Limb (tissue), 2 donors: ENCODE results near the gene NAALADL2.
"Not testable (repeated sequence)": the region's sequence is repeated elsewhere in the genome, so short reads cannot be mapped to it uniquely, and the experiment has no call there.

Experiments
- DNase-seq, 2 donors: peaks; one replicate each; pipeline ENCODE4 v3.0.0-alpha.2; 2016; ENCODE audit errors: extremely low spot score in 2 of 2

Gene NAALADL2

GRCh38 chr3:175349168-175349567, 490.0 kb downstream of the NAALADL2 start:
- DNase-seq, result no peak

- DNase-seq, result no peak
Observed at GRCh38 chr3:175355801-175356335, 496.7 kb downstream of the NAALADL2 start.

GRCh38 chr3:175356899-175357324, 497.8 kb downstream of the NAALADL2 start:
- DNase-seq, result no peak

- DNase-seq, result no peak
Observed at GRCh38 chr3:175357758-175358157, 498.6 kb downstream of the NAALADL2 start.

GRCh38 chr3:175358935-175359334, 499.8 kb downstream of the NAALADL2 start:
- DNase-seq, result no peak

- DNase-seq, result not testable (repeated sequence)
Observed at GRCh38 chr3:175370426-175370825, 511.3 kb downstream of the NAALADL2 start.

- DNase-seq, result not testable (repeated sequence)
Observed at GRCh38 chr3:175371187-175371586, 512.1 kb downstream of the NAALADL2 start.

- DNase-seq, result no peak
Observed at GRCh38 chr3:175374705-175375104, 515.6 kb downstream of the NAALADL2 start.

GRCh38 chr3:175378348-175378747, 519.2 kb downstream of the NAALADL2 start:
- DNase-seq, result no peak

- no peak for DNase-seq
Observed at GRCh38 chr3:175381685-175382084, 522.6 kb downstream of the NAALADL2 start.

GRCh38 chr3:175383371-175383770, 524.2 kb downstream of the NAALADL2 start:
- DNase-seq, result no peak

- no peak for DNase-seq
Observed at GRCh38 chr3:175383813-175384212, 524.7 kb downstream of the NAALADL2 start.

- DNase-seq, result no peak
Observed at GRCh38 chr3:175384569-175384968, 525.4 kb downstream of the NAALADL2 start.

- DNase-seq, result no peak
Observed at GRCh38 chr3:175386630-175387029, 527.5 kb downstream of the NAALADL2 start.

GRCh38 chr3:175389560-175389959, 530.4 kb downstream of the NAALADL2 start:
- no peak for DNase-seq

GRCh38 chr3:175391601-175392000, 532.5 kb downstream of the NAALADL2 start:
- no peak for DNase-seq

- DNase-seq, result no peak
Observed at GRCh38 chr3:175392653-175393052, 533.5 kb downstream of the NAALADL2 start.

- no peak for DNase-seq
Observed at GRCh38 chr3:175397372-175397771, 538.2 kb downstream of the NAALADL2 start.

- no peak for DNase-seq
Observed at GRCh38 chr3:175398676-175399075, 539.5 kb downstream of the NAALADL2 start.

GRCh38 chr3:175399156-175399840, 540.2 kb downstream of the NAALADL2 start:
- no peak for DNase-seq

GRCh38 chr3:175404027-175404426, 544.9 kb downstream of the NAALADL2 start:
- no peak for DNase-seq

- no peak for DNase-seq
Observed at GRCh38 chr3:175404621-175405020, 545.5 kb downstream of the NAALADL2 start.

GRCh38 chr3:175410251-175410650, 551.1 kb downstream of the NAALADL2 start:
- no peak for DNase-seq
